Right forelimb (tissue), 1 donor: ENCODE results near the gene GRK5.
"Not testable (repeated sequence)": the region's sequence is repeated elsewhere in the genome, so short reads cannot be mapped to it uniquely, and the experiment has no call there.

Experiments used
- DNase-seq: peaks from one replicate; pipeline ENCODE4 v3.0.0-alpha.2; 2018

The GRK5 gene

DNA sequence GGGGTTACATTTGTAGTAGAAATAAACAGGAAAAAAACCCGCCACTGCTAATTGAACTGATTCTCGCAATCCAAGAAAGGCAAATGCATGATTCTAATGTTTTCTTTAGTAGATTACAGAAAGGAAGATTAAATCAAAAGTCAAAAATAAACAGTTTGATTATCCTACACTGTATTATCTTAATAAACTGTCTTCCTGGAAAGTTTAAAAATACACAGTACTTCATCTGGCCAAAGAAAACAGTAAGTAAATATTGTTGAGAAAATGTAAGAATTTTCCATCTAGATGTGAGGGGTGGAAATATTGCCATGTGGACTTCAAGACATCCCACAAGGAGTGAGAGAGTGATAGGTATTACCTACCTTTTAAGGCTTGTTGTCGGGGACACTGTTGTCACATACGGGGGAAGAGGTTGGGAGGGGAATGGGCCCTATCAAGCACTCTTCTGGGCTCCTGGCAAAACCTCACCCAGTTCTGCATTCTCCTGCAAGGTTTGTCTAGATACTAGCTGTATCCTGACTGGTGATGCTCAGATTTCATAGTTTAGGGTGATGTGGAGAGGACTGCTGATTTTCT, 17.8 kb downstream of the GRK5 start:
- no peak for DNase-seq

DNA sequence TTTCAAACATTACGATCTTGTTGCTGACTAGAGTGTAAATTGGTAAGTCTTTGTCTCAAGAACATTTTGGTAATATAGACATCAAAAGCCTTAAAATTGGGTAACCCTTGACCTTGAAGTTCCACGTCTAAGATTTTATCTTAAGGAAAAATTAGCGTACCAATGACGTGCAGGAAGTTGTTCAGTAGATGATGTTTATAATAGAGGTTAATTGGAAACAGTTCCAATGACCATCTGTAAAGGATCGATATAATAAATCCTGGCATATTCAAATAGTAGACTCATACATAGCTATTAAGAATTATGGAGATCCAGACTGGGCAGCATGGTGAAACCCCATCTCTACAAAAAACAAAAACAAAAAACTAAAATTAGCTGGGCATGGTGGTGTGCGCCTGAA, 20.5 kb downstream of the GRK5 start:
- DNase-seq: no peak

DNA sequence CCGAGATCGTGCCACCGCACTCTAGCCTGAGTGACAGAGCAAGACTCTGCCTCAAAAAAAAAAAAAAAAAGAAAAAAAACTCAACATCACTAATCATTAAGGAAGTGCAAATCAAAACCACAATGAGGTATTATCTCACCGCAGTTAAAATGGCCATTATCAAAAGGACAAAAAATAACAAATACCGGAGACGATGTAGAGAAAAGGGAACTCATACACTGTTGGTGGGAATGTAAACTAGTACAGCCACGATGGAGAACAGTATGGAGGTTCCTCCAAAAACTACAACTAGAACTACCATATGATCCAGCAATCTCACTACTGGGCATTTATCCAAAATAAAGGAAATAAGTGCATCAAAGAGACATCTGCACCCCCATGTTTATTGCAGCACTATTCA, 24.3 kb downstream of the GRK5 start:
- DNase-seq: no peak

DNA sequence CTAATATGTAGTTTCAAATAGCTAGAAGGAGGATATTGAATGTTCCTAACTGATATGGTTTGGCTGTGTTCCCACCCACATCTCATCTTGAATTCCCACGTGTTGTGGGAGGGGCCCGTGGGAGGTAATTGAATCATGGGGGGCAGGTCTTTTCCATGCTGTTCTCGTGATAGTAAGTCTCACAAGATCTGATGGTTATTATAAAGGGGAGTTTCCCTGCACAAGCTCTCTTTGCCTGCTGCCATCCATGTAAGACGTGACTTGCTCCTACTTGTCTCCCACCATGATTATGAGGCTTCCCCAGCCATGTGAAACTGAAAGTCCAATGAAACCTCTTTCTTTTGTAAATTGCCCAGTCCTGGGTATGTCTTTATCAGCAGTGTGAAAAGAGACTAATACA, 25.1 kb downstream of the GRK5 start:
- DNase-seq: not testable (repeated sequence)

DNA sequence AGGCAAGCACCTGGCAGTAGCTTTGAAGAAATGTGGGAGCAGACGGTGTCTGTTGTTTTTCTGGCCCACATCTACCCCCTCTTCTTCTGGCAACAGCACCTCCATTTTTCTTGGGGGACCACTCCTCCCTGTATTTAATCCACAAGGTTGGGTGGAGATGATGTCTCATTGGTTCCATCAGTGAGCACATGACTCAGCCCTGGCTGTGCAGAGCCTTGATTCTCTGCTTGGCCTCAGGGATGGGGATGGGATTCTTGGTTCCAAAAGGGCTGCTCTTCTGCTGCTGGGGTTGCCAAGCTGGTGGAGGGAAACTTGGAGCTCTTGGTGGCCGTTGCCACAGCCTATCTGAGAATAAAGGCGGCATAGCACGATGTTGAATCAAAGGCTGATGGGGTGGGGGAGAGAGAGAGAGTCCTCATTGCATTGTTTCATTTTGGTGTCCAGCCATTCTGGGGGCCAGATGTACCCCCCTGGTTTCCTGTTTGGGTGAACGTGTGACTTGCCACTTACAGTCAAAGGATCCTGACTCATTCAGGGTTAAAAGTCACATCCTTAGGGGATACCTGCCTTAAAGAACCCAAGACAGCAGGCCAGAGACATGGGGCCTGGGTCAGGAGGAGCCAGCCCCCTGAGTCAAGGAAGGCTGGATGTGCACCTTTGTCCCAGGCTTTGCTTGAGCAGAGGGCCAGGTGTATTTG, 25.9 kb downstream of the GRK5 start:
- no peak for DNase-seq

DNA sequence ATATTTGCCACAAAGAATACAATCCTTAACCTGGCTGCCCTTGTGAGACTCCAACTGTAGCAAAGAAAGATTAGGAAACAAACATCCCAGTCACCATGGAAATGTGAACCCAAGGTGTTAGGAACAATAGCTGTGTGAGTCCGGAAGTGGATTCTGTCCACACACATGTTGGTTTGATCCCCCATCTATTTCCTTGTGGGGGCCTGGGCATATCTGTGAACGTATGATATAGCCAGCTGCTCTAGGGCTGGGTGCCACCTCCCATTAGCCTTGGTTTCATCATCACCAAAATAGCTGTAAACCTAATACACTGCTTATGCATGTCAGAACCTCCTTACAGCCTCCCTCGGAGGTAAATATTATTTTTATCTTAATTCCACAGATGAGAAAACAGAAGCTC, 26.4 kb downstream of the GRK5 start:
- no peak for DNase-seq

DNA sequence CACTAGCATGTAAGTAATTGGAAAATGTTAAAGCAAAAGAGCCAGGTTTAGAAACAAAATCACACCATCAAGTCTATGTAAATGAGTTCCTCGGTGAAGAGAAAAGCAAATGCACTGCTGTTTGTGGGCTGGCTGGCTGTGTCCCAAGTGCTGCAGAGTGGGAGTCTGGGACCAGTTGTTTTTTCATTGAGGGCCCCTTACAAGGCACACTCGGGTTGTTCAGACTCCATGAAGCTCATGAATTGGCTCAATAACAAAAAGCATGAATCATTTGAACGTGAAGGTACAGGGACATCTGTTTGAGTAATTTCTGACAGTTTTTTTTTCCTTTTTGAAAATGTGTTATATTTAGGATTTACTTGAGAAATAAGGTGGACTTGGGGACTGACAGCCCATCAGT, 28.0 kb downstream of the GRK5 start:
- DNase-seq: peak; percentile 60

DNA sequence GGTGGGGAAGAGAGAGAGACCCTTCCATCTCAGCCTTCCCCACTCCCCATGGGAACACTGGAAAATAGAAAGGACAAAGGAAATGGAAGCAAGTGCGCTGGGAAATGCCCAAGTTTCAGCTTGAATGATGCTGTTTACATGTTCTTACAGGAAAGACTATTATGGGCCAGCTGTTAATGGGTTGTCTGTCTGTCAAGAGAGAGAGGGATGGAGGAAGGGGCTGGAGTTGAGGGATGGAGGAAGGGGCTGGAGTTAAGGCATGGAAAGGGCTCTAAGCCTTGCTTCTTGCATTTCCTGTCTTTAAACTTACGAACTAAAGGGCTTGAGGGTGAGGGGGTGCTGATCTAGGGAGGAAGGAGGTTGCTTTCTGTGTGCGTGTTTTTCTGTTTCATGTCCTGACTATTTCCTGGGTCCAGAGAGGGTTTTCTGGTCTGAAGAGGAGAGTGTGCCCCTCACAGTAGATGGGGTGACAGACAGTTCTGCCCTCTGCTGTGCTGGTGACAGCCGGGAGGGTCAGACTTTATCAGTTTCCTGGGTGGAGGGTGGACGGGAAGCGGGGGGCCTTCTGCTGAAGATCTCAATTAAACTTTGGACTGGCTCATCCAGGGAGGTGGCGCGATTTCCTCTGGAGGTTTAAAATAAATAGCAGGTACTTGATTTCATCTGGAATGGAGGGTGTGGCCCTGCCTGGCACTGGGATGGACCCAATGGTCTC, 30.5 kb downstream of the GRK5 start:
- no peak for DNase-seq

DNA sequence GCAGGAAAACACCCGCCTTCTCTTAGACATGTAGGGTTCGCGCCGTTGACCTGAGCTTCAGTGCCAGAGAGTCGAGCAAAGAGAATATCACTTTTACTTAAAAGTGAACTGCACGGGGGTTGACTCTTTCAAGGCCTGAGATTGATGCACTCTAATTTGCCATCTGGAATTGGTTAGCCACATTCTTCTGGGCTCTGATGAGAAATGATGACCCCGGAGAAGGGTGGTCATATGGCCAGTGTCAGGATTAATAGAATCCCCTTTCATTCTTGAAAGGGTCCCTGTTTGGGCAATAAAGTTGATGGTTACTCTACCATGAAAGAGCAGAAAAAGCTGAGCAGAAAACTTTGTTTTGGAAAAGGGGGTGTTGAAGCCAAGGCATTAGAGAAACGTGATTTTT, 31.2 kb downstream of the GRK5 start:
- DNase-seq: no peak

DNA sequence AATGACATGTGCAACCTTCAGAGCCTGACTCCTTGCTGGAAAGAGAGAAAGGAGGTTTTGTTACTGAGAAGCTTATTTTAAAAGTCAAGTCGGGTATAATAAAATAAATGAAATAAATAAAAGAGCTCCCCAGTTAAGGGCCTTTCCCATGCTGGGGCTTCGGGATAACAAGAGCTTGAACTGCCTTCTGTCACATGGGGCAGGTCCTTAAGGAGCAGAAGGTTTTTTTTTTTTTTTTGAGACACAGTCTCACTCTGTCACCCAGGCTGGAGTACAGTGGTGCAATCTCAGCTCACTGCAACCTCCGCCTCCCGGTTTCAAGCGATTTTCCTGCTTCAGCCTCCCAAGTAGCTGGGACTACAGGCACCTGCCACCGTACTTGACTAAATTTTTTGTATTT, 31.6 kb downstream of the GRK5 start:
- DNase-seq: not testable (repeated sequence)

DNA sequence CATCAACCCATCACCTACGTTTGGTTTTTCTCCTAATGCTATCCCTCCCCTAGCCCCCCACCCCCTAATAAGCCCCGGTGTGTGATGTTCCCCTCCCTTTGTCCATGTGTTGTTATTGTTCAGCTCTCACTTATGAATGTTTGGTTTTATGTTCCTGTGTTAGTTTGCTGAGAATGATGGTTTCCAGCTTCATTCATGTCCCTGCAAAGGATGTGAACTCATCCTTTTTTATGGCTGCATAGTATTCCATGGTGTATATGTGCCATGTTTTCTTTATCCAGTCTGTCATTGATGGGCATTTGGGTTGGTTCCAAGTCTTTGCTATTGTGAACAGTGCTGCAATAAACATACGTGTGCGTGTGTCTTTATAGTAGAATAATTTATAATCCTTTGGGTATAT, 32.3 kb downstream of the GRK5 start:
- DNase-seq: not testable (repeated sequence)

DNA sequence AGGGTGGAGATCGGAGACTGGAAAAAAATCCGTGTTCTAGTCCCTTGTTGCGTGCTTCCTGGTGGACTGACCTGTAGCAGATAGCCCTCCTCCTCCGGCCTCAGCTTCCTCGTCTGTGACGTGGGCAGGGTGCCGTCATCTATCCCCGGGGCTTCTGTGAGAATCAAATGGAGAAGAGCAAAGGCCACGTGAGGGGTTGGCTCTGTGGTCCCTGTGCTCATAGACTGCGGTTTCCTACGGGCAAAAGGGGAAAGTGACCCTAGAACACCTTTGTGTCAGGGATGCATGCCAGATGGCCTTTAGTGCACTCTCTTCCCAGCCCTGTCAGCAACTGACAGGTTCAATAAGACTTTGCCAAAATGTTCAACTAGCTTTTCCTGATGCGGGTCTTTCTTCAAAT, 33.7 kb downstream of the GRK5 start:
- no peak for DNase-seq

DNA sequence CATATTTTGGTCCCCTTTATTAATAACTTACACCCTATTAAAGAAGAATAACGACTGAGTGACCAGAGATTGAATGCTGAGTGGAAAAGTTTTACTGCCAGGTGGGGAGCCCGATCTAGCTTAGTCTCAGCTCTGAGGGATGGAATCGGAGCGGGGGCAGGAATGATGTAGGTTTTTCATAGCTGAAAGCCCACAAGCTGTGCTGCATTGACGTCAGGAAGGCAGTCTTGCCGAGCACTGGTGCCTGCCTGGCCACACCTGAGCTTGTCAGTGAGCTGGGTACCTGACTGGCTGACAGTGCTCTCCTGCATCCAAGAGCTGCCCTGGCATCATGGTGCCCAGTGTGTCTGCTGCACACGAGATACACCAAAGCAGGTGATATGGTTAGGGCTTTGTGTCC, 34.8 kb downstream of the GRK5 start:
- no peak for DNase-seq

DNA sequence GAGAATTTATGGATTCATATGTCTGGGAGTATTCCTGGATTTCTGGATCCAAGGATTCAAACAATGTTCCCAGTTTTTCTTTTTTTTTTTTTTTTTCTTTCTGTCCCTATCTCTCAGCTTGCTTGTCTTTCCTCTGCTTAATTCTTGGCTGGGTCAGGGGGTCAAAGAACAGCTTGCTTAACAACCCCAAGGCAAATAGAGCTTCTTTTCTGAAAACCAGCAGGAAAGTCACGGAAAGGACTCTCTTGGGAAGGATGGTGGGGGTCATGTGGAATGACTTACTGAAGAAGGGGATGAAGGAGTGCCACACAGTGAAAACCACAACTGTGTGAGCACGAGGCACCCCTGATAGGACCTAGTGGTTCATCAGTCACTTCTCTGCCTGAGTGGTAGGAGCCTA, 36.1 kb downstream of the GRK5 start:
- DNase-seq: no peak

DNA sequence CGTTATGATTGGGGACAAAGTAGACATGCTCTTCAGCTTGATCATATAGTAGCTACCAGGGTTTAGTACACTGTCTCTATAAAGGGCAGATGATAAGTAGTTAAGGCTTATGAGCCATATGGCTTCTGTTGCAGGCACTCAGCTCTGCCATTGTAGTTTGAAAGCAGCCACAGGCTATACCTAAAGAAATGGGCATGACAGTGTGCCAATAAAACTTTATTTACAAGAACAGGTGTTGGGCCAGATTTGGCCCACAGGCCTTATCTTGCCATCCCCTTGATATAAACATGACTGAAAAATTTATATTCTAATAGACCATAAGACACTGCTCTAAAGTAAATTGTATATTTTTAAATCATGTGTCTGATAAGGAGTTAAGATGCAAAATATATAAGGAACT, 36.6 kb downstream of the GRK5 start:
- no peak for DNase-seq

DNA sequence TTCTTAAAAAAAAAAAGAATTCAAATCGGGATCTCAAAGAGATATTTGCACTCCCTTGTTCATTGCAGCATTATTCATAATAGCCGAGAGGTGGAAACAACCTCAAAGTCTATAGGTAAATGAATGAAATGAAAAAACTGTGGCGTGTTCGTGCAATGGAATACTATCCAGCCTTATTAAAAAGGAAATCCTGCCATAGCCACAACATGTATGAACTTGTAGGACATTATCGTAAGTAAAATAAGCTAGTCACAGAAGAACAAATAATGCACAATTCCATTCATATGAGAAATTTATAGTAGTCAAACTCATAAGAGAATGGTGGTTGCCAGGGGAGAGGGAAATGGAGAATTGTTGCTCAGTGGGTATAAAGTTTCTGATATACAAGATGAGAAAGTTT, 37.9 kb downstream of the GRK5 start:
- DNase-seq: no peak

DNA sequence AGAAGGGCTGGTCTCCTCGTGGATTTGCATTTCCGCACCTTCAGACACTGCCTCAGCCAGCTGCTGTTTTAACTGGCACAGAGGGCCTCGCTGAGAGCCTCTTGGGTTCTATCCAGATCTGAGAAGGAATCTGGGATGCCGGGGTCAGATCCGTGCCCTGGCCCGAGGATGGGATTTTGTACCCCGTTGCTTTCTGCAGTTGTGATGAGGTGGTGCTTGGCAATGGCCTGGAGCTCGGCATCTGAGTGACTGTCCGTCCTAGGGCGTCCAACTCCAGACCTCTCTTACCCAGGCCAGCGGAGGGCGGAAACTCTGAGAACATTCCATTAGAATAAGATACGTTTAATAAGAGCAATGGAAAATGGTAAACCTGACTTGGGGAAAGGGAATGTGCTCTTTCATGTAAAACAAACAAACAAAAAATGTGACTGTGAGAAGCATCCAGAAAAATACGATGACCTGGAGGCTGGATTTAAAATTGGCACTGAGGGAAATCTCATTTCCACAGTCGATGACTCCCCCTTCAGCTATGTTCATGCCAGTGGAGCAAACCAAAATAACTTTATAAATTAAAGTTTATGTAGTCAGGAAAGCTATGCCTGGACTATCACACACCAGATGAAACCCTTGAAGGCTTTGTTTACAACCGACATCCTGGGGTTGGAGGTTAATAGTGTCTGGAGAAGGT, 39.6 kb downstream of the GRK5 start:
- DNase-seq: no peak

DNA sequence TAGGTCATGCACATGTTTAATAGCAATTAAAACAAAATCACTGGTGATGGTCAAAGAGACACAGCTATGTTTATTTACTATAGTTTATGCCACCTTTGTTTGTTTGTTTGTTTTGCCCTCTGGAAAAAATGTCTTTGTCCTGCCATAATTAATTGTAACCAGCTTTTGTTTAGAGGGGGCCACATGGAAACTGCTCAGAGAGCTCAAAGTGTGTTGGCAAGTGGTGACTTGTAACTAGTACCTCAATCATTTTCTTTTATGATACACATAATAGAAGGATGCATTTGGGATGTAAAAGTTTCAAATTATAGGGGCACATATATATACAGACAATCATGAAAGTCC, 40.2 kb downstream of the GRK5 start:
- no peak for DNase-seq

DNA sequence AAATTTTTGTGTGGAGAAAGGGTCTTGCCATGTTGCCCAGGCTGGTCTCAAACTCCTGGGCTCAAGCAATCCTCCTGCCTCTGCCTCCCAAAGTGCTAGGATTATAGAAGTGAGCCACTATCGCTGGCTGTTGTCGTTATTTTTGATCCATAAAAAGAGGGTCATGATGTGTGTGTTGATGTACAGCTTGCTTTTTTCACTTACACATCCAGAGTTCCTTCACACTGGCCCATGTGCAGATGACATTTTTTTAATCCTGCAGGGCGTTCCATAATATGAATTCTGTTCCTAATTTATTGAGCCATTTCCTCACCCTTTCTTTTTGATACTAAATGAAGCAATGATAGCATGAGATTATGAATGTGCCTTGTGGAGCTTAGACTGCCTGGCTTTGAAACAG, 40.8 kb downstream of the GRK5 start:
- no peak for DNase-seq

DNA sequence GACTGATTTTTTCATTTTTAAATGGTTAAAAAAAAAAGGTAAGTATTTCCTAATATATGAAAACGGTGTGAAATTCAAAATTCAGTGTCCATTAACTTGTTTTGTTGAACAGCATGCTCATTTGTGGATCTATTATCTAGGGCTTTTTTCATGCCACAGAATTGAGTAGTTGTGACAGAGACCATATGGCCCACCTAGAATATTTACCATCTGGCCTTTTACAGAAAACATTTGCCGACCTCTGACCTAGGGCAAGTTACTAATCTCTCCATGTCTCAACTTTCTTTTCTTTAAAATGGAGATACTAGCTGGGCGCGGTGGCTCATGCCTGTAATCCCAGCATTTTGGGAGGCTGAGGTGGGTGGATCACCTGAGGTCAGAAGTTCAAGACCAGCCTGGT, 41.3 kb downstream of the GRK5 start:
- no peak for DNase-seq

DNA sequence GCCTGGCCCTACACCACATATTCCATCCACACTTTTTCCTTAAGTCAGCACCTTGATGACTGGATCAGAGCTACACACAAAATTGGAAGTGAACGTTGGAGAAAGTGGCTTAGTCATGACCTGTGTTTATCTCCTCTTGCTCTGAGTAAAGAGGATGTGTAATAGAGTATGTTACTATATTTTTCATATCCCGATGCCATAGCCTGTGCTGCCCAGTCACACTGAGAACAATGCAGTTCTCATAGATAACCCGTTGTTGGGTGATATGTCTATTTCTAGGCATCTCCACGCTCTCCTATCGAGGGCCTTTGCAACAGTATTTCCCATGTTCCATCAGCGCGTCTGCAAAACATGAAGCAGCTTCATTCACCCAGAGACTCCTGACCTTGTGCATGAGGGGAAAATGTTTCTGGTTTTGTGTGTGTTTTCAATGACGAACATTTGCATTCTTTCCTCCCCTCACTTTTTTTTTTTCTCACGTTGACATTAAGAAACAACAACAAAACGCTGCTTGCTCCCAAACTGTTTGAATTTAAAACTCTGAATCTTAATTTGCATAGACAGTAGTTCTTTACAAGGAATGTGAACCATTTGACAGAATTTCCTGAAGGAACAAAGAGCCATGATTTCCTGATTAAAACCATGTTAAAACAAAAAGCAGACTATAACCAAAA, 43.4 kb downstream of the GRK5 start:
- DNase-seq: no peak

DNA sequence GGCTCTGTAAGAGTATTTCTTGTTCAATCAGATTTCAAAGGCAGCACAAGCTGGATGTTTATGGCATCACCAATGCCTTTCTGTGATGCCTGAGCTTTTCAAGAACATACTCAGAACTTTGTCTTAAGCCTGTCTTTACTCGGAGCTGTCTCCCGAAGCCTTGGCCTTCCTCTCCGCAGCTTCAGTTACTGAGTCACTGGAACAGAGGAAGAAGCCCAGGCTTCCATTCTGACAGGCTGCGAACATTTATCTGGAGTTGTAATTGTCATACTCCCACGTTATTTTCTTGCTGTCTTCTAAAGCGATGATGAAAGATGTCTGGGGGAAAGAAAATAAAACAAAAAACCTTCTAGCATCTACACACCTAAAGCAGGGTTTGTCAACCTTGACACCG, 43.9 kb downstream of the GRK5 start:
- DNase-seq: no peak

DNA sequence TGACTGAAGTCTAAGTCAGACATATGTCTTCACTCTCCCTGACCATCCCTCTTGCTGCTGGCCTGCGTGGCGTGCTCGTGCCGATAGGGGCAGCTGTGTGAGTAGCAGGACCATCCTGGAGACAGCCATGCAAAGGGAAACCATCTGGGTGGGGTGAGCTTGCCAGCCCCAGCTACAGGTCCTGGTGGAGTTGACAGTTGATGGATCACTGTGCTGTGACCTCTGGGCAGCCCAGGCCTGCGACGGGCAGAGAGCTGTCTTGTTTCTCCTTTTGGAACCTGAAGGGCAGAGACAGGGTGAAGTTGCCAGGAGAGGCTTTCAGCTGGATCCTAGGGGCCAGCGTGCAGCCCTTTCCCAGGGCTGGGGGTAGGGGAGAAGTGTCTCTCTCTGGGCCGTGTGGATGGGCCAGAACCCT, 44.7 kb downstream of the GRK5 start:
- DNase-seq: no peak
